D341Med (cell line): ENCODE data around the gene NR2F6.
A peak's percentile ranks its signal among the peaks of the same experiment; 100 is the strongest.
"Not testable (repeated sequence)": the region's sequence is repeated elsewhere in the genome, so short reads cannot be mapped to it uniquely, and the experiment has no call there.

Source experiments
- DNase-seq: peaks from one replicate; pipeline ENCODE4 v3.0.0; 2012; ENCODE audit warnings: low spot score

NR2F6 gene

DNA sequence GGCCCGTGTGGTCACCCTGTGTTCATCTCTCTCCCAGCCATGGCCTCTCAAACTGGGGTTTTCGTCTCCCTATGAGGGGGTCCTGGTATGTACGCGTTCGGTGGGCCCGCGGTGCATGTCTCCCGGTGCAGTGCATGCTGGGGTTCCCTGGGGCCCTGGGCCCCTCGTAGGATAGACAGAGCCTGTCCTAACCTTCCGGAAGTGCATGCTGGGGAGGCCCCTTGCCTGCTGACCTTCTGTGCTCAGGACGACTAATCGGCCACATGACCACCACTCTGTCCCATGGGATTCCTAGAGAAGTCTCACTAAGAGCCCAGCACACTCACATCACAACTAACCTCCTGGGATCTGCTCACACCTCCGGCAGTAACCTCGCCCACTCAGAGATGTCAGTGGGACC is 35.4 kb downstream of the NR2F6 start:
- DNase-seq = no peak

DNA sequence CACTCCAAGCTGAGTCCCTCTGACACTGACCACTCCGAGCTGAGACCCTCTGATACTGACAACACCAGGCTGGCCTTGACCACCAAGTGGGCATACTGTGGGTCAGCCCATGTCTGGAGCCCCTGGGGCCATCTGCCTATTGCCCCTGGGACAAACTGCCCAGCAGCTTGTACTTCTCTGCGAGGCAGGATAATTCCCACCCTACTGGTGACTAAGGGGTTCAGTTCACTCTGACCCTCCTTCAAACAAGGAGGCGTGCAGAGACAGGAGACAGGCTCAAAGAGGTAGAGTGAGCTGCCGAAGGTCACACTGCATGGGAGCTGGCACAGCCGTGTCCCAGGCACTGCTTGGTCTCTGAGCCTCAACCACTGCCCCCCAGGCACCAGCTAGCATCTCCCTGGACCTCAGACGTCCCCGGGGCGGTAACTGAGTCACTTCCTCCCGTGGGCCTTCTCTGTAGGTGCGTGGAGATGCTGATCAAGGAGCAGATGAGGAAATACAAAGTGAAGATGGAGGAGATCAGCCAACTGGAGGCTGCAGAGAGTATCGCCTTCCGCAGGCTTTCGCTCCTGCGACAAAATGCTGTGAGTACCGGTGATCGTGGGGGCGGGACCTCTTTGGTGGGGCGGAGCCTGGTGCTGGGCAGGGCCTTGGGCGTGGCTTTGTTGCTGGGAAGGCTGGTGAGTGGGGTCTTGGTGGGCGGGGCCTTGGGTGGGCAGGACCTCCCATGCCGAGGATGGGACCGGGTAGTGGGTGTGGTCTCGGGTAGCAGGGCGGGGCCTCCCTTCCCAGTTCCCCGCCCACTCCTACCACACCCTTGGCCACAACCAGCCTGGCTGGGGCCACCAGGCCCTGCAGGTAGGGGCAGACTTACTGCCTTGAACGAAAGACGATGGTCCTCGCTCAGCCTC is 36.3 kb downstream of the NR2F6 start:
- peak; percentile 85 for DNase-seq

DNA sequence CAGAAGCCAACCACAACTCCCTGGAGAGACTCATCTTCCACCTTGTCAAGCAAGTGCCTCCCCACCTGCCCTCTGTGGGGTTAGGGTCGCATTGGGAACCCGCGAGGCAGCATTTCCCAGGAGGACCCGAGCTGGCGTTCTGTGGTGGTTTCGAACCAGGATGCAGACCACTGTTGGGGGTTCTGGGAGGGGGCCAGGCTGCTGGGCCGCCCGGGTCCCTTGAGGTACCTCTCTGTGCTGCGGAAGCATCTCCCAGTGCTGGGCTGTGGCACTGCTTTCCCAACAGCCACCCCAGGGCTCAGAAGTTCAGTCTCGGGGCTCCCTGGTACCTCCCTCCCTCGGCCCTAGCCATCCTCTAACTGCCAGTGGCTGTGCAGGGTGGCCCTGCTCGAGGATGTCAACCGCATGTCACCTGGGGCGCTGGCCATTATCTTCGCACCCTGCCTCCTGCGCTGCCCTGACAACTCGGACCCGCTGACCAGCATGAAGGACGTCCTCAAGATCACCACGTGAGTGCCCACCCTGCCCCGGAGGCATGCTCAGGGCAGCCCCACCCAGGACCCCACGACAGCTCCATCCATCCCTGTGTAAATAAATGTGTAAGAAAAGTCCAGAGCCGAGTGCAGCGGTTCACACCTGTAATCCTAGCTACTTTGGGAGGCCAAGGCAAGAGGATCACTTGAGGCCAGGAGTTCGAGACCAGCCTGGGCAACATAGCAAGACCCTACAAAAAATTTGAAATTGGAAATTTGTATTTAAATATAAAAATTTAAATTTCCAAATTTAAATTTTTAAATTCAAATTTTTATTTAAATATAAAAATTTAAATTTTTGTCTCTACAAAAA is 38.8 kb downstream of the NR2F6 start:
- DNase-seq = no peak

DNA sequence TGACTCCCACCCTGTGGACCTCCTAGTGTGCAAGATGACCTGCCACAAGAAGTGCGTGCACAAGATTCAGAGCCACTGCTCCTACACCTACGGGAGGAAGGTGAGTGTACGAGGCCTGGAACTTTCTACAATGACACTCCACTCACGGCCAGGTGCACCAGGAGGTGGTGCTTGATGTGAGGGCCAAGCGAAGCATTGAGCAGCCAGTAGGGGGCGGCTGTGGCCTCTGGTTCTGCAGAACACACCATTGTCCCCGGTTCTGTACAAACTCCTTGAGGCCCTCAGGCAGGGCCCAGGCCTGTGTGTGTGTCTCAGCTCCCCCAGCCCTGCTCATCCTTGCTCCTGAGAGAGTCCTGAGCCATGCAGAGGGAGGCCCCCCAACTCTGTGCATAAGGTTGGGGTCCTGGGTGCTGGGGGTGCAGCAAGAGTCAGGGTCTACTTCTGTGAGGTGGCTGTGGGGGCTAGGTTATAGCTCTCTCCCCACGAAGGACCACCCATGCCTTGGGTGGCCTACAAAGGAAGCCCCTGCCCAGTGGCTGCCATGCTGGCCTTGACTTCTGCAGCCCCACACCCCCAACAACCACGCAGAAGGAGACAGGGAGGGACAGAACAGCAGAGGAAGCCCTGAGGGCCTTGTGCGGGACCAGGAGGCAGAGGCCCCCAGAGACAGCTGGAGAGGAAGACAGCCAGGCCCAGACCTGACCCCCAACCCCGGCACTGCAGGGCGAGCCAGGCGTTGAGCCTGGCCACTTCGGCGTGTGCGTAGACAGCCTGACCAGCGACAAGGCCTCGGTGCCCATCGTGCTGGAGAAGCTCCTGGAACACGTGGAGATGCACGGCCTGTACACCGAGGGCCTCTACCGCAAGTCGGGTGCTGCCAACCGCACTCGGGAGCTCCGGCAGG is 40.2 kb downstream of the NR2F6 start:
- peak; percentile 80 for DNase-seq

DNA sequence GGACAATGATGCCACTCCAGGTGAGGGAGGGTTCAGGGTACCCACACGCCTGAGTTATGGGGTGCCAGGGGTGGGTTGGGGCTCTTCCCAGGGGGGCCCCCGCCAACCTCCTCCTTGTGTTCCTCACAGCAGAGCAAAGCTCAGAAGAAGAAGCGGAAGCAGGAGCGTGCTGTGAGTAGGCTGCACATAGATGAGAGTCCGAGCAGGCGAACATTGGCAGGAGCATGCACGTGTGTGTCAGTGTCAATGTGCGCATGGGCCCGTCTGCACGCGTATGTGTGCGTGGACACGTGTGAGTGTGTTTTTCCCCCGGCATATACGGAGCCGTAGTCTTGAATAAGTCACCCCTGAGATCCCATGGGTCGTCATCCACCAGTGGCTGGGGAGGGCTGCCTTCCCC is 43.0 kb downstream of the NR2F6 start:
- no peak for DNase-seq

DNA sequence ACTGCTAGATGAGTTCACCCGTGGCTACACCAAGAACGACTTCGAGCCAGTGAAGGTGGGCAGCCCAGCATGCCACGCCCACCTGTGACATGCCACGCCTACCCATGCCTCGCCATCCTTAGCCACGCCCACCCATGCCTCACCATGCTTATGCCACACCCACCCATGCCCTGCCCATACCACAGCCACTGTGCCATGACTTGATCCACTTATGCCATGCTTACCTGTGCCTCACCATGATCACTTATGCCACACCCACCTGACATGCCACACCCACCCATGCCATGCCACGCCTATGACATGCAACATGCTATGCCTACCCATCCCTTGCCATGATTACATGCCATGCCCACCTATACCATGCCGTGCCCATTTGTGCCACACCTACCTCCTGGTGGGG is 43.5 kb downstream of the NR2F6 start:
- DNase-seq = no peak

DNA sequence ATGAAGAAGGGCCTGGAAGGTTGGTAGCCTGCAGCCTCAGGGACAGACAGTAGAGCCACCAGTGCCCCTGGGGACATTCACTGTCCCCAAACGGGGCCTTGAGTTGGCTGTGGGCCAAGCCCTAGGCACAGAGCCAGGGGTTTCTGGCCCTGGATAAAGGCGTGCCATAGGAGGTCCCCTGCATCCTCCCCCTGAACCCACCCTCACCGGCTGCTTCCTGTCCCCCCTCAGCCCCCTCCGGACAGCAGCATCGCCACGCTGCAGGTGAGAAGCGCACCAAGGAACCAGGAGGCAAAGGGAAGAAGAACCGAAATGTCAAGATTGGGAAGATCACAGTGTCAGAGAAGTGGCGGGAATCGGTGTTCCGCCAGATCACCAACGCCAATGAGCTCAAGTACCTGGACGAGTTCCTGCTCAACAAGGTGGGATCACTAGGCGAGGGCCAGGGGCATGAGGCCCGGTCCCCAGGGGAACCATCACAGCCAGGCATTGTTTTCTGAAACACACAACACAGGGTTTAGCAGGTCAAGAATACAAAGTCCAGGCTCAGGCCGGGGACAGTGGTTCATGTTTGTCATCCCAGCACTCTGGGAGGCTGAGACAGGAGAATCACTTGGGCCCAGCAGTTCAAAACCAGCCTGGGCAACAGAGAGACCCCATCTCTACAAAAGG is 45.2 kb downstream of the NR2F6 start:
- DNase-seq = no peak

DNA sequence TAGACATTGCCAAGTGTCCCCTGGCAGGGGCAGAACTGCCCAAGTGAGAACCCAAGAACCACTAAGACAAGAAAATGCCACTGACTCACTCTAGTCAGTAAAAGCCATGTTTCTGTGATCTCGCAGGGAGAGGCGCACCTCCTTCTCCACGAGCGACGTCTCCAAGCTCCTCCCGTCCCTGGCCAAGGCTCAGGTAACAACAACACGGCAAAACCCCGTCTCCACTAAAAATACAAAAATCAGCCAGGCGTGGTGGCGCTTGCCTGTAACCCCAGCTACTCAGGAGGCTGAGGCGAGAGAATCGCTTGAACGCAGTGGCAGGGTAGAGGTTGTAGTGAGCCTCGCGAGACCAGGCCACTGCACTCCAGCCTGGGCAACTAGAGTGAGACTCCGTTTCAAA is 48.1 kb downstream of the NR2F6 start:
- DNase-seq = no peak

DNA sequence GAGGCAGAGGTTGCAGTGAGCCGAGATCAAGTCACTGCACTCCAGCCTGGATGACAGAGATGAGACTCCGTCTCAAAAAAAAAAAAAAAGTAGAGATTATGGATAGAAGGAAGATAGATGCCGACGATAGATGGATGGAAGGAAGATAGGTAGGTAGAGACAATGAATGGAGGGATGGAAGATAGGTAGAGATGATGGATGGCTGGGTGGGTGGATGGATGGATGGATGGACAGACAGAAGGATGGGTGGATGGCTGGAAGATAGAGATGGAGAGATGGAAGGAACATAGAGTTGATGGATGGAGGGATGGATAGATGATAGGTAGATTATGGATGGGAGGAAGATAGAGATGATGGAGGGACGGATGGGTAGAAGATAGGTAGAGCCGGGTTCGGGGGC is 49.1 kb downstream of the NR2F6 start:
- no peak for DNase-seq

DNA sequence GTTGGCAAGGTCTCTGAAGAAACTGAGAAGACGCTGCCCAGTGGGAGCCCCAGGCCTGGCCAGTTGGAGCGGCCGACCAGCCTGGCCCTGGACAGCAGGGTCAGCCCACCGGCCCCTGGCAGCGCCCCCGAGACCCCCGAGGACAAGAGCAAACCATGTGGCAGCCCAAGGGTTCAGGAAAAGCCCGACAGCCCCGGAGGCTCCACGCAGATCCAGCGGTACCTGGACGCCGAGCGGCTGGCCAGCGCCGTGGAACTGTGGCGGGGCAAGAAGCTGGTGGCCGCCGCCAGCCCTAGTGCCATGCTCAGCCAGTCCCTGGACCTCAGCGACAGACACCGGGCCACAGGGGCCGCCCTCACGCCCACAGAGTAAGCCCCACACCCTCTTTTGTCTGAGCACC is 50.6 kb downstream of the NR2F6 start:
- DNase-seq = no peak

DNA sequence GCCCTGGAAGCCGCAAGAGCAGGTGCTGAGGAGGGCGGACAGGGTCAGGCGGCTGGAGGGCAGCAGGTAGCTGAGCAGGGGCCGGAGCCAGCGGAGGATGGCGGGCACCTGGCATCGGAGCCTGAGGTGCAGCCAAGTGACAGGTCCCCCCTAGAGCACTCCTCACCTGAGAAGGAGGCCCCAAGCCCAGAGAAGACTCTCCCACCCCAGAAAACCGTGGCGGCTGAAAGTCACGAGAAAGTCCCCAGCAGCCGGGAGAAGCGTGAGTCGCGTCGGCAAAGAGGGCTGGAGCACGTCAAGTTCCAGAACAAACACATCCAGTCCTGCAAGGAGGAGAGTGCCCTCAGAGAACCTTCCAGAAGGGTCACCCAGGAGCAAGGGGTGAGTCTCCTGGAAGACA is 51.1 kb downstream of the NR2F6 start:
- DNase-seq = no peak

DNA sequence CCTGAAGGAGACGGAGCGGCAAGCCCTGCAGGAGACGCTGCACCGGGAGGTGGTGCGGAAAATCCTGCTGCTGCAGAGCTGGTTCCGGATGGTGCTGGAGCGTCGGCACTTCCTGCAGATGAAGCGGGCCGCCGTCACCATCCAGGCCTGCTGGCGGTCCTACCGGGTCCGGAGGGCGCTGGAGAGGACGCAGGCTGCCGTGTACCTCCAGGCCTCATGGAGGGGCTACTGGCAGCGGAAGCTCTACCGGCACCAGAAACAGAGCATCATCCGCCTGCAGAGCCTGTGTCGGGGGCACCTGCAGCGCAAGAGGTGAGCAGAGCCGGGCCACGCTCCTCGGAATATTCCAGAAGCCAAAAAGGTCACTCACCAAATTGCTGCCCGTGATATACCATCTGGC is 53.0 kb downstream of the NR2F6 start:
- DNase-seq = no peak

DNA sequence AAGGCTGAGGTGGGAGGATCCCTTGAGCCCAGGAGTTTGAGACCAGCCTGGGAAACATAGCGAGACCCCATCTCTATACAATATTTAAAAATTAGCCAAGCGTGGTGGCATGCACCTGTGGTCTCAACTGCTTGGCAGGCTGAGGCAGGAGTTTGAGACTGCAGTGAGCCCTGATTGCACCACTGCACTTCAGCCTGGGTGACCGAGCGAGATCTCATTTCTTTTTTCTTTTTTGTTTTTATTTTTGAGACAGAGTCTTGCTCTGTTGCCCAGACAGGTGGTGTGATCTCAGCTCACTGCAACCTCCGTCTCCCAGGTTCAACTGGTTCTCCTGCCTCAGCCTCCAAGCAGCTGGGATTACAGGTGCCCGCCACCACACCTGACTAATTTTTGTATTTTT is 54.0 kb downstream of the NR2F6 start:
- DNase-seq = not testable (repeated sequence)

DNA sequence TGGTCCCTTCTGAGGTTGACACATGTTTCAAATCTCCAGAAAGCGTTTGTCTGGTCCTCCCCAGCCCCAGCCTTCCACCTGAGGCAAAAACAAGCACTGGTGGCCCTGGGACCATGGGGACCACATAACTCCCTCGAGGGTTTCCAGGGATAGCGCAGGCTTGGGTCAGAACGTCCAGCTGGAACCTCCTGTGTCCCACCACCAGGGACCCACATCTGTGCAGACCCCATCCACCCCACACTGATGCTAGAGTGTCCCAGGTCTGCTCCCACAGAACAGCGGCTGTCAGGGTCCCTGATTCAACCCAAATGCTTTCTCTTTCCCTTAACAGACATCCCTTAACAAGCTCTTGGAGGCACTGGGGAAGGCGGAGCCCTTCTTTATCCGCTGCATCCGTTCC is 60.1 kb downstream of the NR2F6 start:
- no peak for DNase-seq

DNA sequence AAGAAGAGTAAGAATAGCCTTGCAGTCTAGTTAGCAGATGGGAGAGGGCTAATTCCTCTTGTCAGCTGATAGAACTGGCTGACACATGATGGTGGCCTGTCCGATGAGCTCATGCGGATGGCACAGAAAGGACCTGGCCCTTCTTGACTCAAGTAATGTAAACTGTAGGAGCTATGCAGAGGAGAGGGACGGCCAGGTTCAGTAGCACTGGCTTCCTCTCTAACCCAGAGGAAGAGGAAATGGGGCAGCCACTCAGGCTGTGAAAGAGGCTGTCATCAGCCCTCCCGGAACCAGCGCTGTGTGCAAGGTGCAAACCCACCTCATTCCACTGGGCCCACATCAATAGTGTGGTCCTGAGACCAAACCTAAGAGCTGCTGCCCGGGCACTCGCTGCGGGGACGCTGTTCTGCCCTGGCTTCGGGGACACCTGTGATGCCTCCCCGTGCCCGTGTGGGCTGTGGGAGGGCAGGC is 61.3 kb downstream of the NR2F6 start:
- no peak for DNase-seq

DNA sequence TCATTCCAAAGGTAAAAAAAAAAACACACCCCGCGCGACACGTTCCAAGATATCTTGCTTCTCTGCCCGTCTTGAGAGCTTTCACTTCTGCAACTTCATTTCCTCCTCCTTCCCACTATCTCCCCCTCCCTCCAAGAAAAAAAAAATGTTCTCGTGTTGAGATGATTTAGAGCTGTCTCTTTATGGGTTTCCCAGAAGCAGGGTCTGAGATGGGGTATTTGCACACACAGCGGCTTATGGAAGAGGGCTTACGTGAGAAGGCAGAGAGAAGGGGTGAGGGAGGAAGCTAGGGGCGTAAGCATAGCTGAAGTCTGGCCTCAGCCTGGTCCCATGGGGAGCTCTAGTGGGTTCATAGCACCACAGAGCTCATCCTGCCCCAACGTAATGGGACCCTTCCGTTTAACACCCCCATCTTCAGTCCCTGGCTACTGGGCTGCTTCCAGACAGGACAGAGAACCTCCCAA is 61.8 kb downstream of the NR2F6 start:
- DNase-seq = no peak

DNA sequence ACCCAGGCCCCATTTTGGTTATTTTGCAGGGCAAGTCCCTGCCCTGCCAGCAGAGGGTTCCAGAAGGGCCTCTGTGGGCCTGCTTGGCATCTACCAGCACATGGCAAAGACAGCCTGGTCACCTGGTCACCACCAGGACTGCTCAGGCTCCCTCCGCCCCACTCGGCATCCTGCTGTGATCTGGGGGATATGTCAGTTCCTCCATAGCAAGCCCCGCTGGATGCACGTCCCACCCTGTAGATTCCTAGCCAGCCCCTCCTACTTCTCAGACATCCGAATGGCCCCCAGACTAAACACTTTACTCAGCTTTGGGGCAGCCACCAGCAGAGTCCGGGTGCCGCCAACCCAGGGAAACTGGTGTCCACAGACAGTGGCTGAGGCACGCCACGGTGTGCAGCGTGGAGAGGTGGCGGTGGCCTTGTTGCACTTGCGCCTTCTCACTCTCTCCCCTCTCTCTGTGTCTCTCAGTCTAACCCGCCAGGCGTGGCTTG is 62.4 kb downstream of the NR2F6 start:
- no peak for DNase-seq
